NCI-H1694 (cell line): ENCODE data around the gene CLCN3.
"Not testable (repeated sequence)": the region's sequence is repeated elsewhere in the genome, so short reads cannot be mapped to it uniquely, and the experiment has no call there.

ENCODE experiments used
- DNase-seq: peaks from one replicate; lab custom pipeline; 2025; lab: John Stamatoyannopoulos, UW

The CLCN3 gene

DNA sequence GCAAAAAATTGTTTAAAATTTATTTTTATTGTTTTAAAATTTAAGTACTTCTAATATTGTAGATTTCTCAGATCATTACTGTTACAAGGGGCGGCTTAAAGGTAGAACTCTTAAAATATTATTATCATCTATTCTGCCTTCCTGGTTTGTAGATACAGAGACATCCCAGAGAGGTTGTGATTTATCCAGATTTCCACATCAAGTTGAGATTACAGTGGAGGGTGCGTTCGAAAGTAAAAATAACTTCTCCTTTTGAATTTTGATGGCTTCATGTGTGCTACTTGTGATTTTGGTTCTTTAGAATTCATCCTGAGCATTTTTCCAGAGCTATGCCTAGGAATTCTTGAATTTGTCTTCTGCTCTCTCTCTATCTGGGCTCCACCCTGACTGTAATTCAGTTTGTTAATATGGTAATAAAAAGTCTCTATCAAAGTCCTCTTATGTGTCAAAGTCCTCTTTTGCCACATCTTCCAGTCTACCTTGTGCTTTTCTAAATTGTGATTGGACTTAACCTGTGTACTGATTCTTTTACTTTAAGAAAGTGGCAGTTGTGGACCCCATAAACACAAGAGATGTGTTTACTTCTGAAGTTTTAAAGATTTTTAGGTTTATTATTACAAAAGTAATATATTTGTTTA is 37.2 kb downstream of the CLCN3 start:
- DNase-seq, result no peak

DNA sequence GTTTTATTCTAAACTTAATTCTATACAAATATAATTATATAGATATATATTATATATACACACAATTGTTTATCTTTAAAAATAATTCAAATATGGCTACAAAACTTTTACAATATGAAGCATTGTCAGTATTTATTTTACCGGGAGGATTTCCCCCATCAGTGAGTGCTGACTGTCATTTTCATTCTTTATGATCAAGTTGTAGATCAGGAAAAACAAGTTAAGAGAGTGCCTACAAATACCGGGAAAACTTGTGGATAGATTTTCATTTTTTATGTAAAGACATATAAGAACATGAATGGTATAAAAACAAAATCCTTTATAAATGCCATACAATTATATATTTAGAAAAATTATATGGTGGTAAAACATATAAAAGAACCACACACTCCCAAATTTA is 37.8 kb downstream of the CLCN3 start:
- DNase-seq, result no peak

DNA sequence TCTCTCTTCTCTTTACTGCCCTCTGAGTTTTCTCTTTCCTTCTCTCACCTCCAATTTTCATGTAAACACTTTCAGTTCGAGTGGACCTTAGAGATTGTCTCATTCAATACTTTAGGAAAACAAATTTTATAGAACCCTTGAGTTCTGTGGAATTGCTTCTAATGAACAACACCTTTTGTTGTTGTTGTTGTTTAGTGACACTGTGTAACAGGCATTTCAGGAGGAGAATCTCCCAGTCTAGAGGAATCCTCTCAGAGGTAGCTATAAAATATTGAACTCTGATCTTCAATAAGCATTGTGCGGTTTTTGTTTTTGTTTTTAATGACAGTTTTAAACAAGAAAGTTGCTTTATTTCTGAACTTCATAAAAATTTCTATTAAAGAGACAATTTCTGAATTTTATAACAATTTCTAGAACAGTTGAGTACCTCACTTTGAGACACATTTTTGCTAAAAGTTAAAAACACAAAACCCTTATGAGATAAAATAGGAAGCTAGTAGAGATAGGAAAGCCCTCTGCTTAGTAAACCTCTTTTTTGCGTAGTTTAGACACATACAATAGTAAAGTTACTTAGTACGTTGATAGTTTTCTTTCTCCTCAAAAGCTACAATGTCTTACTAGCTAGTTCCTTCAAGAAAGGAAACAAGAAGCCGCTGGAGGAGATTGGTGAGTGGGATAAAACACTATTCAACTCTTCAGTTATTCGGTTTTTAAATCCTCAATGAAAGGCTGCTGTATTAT is 38.8 kb downstream of the CLCN3 start:
- no peak for DNase-seq

DNA sequence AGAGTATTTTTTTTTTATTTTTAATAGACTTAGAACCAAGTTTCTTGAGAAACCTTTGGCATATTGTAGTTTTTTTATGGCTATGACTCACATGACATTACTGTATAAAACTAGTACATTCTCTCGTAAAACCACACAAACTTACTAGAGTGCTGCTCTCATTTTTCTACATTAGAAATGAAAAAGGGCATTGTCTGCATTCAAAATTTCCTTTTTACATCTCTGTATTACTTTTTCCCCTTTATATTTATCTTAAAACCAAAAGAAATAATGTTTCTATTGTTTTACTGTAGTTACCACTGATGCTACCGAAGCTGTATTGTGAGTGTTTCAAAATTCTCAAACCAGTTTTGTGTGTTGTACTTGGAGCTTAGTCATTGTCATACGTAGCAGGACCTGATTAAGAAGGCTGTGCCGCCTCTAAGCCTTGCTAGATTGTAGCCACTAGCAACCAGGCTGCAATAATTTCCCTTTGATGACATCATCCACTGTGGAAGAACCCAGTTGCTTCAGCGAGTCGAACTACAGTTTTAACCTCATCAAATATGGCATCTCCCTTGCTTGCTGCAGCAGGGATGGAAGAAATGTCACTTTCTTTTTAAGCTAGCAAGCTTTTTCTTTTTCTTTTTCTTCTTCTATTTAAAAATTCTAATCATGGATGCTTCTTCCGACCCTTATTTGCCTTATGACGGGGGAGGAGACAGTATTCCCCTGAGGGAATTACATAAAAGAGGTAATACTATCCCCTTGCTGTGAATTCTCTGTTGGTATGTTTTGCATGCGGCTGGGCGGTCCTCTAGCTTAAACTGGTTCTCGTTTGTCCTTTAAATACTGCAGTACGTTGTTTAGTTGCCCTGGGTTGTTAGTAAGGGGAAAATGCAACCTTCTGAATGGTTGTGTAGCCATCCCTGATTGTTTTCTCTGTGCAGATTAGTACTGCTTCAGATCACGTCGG is 39.6 kb downstream of the CLCN3 start:
- DNase-seq, result no peak

DNA sequence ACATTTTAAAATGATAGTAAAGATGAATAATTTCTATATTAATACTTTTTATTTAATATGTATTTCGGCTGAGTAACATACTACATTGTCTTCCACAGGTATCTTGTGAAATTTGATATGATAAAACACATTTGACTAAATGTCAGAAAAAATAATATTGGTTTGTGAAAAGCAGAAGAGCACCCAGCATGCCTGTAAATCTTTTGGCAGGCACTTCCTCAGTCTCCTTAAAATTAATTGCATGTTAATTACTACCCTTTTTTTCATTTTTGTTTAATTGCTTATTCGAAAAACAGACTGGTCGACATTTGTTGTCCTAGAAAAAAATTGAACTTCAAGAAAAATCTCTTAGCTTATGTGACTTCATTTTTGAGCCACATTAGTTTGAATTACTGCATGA is 40.6 kb downstream of the CLCN3 start:
- no peak for DNase-seq

DNA sequence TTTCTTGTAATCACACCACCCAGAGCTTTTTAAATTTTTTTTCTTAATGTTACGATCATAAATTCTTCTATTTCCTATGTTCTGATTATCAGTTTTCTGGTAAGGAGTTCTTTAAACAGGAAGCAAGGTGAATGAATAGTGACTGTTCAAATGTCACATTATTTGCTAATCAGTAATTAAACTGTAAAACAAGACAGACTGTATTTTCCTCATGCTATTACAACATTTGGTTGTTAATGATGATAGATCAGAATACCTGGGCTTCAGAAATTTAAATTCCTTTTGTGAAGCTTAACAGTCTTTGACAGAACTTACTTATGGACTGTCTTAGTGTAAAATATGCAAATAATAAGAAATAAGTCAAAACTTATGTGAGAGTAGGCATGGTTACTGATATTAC is 41.4 kb downstream of the CLCN3 start:
- DNase-seq, result no peak

DNA sequence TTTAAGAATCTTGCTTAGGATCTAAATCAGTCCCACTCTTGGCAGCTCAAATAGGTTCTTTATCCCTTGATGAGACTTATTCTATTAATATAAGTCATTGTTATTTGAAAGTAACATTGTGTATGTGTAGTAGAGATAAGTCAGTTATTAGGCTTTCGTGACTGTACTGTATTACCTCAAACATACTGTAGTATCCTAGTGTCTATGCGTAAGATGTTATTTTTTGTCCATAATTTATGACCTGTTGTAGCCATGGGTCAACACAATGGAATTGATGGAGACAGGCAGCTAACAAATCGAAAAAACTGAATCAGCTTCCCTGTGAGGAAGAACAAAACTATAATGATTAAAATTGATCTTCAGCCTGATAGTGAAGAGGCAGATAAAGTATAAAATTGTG is 41.8 kb downstream of the CLCN3 start:
- no peak for DNase-seq

DNA sequence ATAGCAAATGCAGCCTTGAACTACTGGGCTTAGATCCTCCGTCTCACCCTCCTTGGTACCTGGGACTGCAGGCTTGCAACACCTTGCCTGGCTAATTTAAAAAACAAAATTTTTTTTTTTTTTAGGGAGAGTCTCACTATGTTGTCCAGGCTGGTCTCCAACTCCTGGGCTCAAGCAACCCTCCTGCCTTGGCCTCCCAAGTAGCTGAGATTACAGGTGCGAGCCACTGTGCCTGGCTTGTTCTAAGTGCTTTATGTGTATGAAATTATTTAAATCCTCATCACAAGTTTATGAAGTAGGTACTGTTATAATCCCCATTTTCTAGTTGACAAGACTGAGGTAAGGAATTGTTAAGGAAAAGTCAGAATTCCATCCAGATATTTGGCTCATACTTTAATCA is 43.0 kb downstream of the CLCN3 start:
- DNase-seq, result no peak

DNA sequence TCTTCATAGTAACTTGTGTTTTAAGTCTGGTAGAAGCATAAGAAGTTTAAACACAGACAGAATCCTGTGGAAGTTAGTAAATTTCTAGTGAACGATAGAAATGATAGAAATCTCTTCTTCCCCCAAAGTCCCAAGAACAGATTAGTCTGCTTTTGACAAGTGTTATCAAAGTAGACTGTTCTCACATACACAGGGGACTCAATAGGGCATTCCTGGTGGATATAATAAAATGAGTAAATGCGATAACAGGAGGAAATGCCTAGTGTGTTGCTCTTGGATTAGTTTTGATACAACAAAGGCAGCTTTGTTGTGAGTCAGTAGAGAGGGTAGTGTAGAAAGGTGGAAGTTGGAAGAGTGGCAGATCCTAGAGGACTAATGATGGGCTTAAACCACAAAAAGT is 43.5 kb downstream of the CLCN3 start:
- DNase-seq, result no peak

DNA sequence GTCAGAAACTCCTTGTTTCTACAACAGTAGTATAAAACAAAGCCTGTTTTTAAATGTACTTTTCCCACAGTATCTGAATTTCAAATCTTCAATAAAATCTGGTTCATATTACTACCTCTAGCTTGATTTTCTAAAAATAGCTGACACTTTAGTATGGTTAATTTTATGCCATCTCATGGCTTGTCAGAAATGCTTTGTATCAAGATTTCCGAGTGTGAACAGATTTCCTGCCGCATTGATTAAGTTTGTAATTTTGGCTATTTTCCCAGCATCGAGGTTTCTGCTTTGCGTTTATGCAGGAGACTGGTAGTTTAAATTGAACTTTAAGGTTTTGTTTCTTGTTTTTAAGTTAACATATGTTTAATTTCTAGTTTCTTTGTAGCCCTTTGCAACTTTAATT is 44.2 kb downstream of the CLCN3 start:
- no peak for DNase-seq

DNA sequence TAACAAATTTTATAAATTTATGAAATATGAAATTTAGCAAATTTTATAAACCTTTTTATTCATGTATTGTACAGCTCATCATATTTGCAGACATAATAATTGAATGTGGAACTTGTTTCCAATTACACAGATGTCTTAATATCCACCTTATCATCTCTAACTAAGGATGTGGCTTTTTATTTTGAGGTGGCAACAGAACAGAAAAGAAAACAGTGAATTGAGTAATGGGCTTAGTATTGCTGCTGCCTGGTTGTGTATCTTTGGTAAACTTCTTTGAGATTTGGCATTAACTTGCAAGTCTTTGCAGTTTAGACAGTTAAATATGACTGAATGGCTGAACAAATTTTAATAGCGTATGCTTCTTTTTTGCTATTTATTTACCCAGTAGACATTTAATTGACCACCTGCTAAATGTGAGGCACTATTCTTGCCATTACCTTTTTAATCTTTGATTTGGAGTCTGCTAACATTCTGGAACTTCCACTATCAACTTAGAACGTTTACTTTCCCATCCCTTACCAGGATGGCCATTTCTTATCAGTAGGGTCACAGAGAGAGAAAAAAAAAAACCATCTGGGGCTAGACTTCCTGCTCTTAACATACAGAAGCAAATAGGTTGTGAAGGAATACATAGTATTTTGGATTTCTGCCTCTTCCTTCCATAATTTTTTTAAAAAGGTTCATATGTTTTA is 44.8 kb downstream of the CLCN3 start:
- no peak for DNase-seq

DNA sequence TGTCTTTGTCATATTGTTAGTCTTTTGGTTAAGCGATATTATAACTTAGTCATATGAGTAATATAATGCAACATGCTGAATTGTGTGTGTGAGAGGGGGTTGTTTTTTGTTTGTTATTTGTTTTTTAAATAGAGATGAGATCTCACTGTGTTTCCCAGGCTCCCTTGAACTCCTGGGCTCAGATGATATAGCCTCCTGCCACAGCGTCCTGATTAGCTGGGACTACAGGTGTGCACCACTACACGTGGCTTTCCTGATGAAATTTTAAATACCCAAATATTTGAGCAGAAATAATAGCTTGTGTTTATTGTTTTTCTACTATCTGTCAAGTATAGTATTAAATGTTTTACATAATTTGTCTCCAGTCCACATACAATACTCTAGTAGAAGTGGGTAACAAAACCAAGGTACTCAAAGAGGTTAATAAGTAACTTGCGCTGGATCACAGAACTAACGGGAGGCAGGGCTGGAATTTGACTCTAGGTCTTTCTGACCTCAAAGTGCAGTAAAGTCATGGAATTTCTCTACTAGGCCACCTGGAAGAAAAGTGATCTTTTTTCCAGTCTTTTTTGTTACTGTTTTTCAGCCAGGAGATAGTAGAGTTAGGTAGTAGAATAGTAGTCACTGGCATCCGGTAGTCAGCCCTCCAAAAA is 47.8 kb downstream of the CLCN3 start:
- DNase-seq, result no peak

DNA sequence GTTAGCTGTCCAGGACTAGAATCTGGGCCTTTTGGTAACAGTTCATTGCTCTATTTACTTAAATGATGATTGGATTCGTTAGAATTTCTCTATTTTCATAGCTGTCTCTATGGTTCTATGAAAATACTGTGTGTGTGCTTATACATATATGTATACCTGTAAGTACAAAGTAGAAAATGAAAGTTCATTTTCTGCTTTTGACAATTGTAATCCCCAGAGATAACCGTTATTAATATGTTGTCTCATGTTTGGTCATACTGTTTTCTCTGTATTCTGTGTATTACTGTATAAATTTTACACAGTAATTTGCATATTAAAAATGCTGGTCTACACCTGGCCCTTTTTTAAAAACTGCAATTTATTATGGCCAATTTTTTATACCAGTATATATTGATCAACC is 55.4 kb downstream of the CLCN3 start:
- DNase-seq, result no peak

DNA sequence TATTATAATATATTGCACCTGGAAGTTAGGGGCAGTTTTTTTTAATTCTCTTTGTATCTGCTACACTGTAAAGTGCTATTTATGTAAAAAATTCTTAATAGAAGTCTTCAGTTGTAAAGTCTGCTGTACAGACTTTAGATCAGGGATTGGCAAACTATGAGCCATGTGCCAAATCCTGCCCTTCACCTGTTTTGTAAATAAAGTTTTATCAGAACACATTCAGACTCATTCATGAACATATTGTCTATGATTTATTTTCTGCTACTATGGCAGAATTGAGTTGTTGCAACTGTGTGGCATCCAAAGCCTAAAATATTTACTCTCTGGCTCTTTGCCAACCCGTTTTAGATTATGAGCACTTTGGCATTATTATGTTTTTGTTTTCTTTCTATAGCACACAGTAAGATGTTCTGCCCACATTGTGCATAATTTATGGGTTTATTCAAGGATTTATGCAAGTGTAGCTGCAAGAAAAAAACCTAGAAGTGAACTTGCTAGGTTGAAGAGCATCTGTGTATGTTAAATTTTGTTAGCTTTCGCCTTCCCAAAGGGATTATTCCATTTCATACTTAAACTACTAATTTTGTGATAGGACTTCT is 56.9 kb downstream of the CLCN3 start:
- no peak for DNase-seq

DNA sequence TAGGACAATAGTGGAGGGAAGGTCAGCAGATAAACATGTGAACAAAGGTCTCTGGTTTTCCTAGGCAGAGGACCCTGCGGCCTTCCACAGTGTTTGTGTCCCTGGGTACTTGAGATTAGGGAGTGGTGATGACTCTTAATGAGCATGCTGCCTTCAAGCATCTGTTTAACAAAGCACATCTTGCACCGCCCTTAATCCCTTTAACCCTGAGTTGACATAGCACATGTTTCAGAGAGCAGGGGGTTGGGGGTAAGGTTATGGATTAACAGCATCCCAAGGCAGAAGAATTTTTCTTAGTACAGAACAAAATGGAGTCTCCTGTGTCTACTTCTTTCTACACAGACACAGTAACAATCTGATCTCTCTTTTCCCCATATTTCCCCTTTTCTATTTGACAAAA is 58.1 kb downstream of the CLCN3 start:
- DNase-seq, result not testable (repeated sequence)

DNA sequence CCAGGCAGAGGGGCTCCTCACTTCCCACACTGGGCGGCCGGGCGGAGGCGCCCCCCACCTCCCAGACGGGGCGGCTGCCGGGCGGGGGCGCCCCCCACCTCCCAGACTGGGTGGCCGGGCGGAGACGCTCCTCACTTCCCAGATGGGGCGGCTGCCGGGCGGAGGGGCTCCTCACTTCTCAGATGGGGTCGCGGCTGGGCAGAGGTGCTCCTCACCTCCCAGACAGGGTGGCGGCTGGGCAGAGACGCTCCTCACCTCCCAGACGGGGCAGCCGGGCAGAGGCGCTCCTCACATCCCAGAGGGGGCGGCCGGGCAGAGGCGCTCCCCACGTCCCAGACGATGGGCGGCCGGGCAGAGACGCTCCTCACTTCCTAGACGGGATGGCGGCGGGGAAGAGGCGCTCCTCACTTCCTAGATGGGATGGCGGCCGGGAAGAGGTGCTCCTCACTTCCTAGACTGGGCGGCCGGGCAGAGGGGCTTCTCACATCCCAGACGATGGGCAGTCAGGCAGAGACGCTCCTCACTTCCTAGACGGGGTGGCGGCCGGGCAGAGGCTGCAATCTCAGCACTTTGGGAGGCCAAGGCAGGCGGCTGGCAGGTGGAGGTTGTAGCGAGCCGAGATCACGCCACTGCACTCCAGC is 58.7 kb downstream of the CLCN3 start:
- not testable (repeated sequence) for DNase-seq

DNA sequence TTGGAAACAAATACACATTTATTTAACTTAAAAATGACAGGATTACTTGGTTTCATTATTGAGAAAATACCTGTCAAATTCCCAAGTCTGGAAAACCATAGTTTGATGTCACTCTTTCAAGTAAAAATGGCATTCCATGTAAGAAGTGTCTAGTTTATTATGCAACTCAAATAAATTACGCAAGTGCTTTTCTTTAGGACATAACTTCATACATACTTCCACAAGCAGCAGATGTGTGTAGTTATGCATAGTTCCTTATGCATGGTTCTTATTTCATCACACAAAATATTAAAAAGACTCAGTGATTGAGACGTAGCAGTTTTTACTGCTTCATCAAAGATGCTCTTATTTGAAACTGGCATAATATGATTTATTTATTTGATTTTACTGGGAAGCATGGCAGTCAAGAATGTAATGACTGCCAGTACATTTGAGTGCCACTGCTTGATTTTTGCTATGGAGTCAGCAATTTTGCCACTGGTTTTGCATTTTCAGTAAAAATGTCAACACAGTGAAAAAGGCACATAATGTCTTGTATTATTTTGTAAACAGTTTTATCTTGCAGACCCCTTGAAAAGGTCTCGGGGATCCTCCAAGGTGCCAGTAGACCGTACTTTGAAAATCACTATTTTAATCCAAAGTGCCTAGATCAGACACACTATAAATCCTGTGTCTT is 62.1 kb downstream of the CLCN3 start:
- no peak for DNase-seq

DNA sequence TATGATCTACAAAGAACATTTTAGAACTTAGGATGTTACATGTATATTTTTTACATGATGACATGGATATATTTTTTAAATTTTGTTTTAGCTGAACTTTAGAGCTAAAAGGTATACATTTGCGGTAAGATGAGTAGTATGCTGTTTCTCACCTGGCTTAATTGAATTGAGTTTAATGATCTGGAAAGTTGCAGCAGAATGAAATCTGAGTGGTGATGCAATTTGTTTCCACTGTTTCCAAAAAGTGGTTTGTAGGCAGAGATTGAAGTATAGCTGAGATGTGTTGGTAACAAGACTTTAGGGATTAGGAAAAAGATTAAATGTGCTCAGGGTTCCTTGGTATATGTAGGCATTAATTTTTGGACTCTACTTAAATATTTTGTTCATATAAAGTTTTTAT is 69.3 kb downstream of the CLCN3 start:
- no peak for DNase-seq

DNA sequence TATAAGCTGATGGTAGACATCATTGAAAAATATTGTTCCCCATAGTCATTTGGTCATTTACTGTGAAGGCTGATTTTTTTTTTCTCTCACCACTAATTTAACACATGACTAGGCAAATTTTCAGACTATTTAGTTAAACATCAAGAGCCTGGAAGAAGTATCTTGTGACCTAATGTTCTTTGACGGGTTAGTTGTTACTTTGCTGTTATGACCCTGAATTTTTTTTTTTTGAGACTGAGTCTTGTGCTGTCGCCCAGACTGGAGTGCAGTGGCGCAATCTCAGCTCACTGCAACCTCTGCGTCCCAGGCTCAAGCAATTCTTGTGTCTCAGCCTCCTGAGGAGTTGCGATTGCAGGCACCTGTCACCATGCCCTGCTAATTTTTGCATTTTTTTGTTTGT is 70.4 kb downstream of the CLCN3 start:
- no peak for DNase-seq

DNA sequence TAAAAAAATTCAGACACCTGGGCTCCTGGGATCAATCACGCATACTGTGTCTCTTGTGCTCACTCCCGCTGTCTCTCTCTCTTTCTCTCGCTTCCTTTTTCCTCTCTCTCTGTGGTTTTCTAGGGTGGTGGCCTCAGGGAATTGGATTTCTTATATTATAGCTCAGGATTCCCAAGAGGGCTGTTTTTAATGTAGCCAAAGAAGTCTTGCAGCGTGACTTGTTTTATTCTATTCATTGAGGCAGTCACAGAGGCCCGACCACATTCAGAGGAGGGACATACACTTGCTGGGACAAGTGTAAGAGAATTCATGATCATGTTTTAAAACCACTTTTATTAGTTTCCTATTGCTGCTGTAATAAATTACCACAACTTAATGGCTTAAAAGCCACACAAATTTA is 78.0 kb downstream of the CLCN3 start:
- DNase-seq, result no peak
